IMR-90 (cell line): ENCODE data around the gene THY1. TPM values are rescaled to one million over a fixed set of nuclear protein-coding genes. Genes with fewer than 3 reads are reported as not detected.

Experiments
- ATAC-seq: fragments of 200-7000 bp; cut with Tn5 transposase; 2 replicates; pipeline ENCODE4 v1.9.1; 2020; ENCODE audit warnings: low read depth, mild to moderate bottlenecking, moderate library complexity
- BruUV-seq: library from RNA; stranded (reverse); fragments of 400-500 nt; replicated peaks from 2 replicates; lab custom pipeline; 2021; lab: Mats Ljungman, UMichigan
- CTCF ChIA-PET: fragments of 300-600 bp; formaldehyde crosslinking; extraction: SDS; loops from one replicate; lab custom pipeline; 2021; ENCODE audit warnings: antibody characterized with exemption; lab: Yijun Ruan, JAX
- POLR2A ChIA-PET: fragments of 300-600 bp; sonication (Branson Sonifier 250); formaldehyde crosslinking; loops from one replicate; lab custom pipeline; 2022; ENCODE audit warnings: antibody characterized with exemption; ENCODE audit not compliant: unreplicated experiment; lab: Charles Lee
- DNase-seq: peaks from one replicate; pipeline ENCODE4 v3.0.0; 2013
- H2AFZ ChIP-seq: replicated peaks from 2 replicates; pipeline ENCODE3; 2013; ENCODE audit warnings: low read length, mild to moderate bottlenecking; ENCODE audit not compliant: poor library complexity
- H2AK5ac ChIP-seq: 2 replicates; pipeline ENCODE4 v1.6.1; 2013; ENCODE audit warnings: low read depth, low read length, inconsistent platforms
- H2AK9ac ChIP-seq: replicated peaks from 2 replicates; pipeline ENCODE3; 2013; ENCODE audit warnings: mild to moderate bottlenecking, low read depth, low read length, moderate library complexity; ENCODE audit not compliant: poor library complexity
- H2BK120ac ChIP-seq: 2 replicates; pipeline ENCODE4 v1.6.1; 2013; ENCODE audit warnings: low read depth, low read length, inconsistent platforms
- H2BK15ac ChIP-seq: 3 replicates; pipeline ENCODE4 v1.6.1; 2013; ENCODE audit warnings: low read depth, low read length, inconsistent platforms
- H2BK20ac ChIP-seq: 2 replicates; pipeline ENCODE4 v1.6.1; 2013; ENCODE audit warnings: low read depth, mild to moderate bottlenecking, inconsistent platforms, low read length, moderate library complexity
- H2BK5ac ChIP-seq: 2 replicates; pipeline ENCODE4 v1.6.1; 2013; ENCODE audit warnings: mild to moderate bottlenecking, low read depth, low read length, inconsistent platforms; ENCODE audit not compliant: poor library complexity, severe bottlenecking
- H3K14ac ChIP-seq: replicated peaks from 2 replicates; pipeline ENCODE4 v1.6.1; 2013; ENCODE audit warnings: low read depth, low read length, inconsistent platforms
- H3K18ac ChIP-seq: 2 replicates; pipeline ENCODE4 v1.6.1; 2013; ENCODE audit warnings: low read depth, low read length, control low read depth
- H3K23ac ChIP-seq: 2 replicates; pipeline ENCODE4 v1.6.1; 2013; ENCODE audit warnings: low read depth, low read length, inconsistent platforms
- H3K27ac ChIP-seq: 2 replicates; pipeline ENCODE4 v1.5.1; 2013; ENCODE audit warnings: mild to moderate bottlenecking, control low read depth, low read length; ENCODE audit not compliant: insufficient read depth
- H3K27me3 ChIP-seq: 2 replicates; pipeline ENCODE4 v1.6.1; 2013; ENCODE audit warnings: low read length; ENCODE audit not compliant: control insufficient read depth, insufficient read depth
- H3K36me3 ChIP-seq: 2 replicates; pipeline ENCODE4 v1.6.1; 2013; ENCODE audit warnings: low read length, mixed read lengths; ENCODE audit not compliant: control insufficient read depth, insufficient read depth
- H3K4ac ChIP-seq: 2 replicates; pipeline ENCODE4 v1.6.1; 2013; ENCODE audit warnings: low read depth, low read length, inconsistent platforms
- H3K4me1 ChIP-seq: 2 replicates; pipeline ENCODE4 v1.6.1; 2013; ENCODE audit warnings: low read length, mixed read lengths; ENCODE audit not compliant: control insufficient read depth, insufficient read depth
- H3K4me2 ChIP-seq: 2 replicates; pipeline ENCODE4 v1.6.1; 2013; ENCODE audit warnings: low read depth, mild to moderate bottlenecking, control low read depth, low read length, moderate library complexity
- H3K4me3 ChIP-seq: 2 replicates; pipeline ENCODE4 v1.5.1; 2013; ENCODE audit warnings: low read depth, mild to moderate bottlenecking, control low read depth, low read length, moderate library complexity; ENCODE audit not compliant: insufficient read depth
- H3K56ac ChIP-seq: 2 replicates; pipeline ENCODE4 v1.6.1; 2013; ENCODE audit warnings: low read length, inconsistent platforms; ENCODE audit not compliant: insufficient read depth; ENCODE audit errors: extremely low read depth
- H3K79me1 ChIP-seq, 2 experiments: 2 replicates each; pipeline ENCODE4 v1.6.1; 2013; ENCODE audit warnings: low read length in 2 of 2, inconsistent platforms in 1 of 2, low read depth in 1 of 2
- H3K9ac ChIP-seq: 2 replicates; pipeline ENCODE4 v1.6.1; 2013; ENCODE audit warnings: low read depth, low read length, control low read depth
- H3K9me1 ChIP-seq: 2 replicates; pipeline ENCODE4 v1.6.1; 2013; ENCODE audit warnings: low read length, inconsistent platforms; ENCODE audit not compliant: insufficient read depth
- H3K9me3 ChIP-seq: 2 replicates; pipeline ENCODE4 v1.6.1; 2013; ENCODE audit warnings: low read length; ENCODE audit not compliant: control insufficient read depth, insufficient read depth
- H4K20me1 ChIP-seq: 2 replicates; pipeline ENCODE4 v1.6.1; 2013; ENCODE audit warnings: low read length, inconsistent platforms; ENCODE audit not compliant: insufficient read depth
- H4K5ac ChIP-seq: 2 replicates; pipeline ENCODE4 v1.6.1; 2013; ENCODE audit warnings: mild to moderate bottlenecking, low read depth, low read length, control low read depth
- H4K8ac ChIP-seq, 2 experiments: 2 replicates each; pipeline ENCODE4 v1.6.1; 2013; ENCODE audit warnings: low read depth in 2 of 2, low read length in 2 of 2, control low read depth in 1 of 2, inconsistent platforms in 1 of 2
- H4K91ac ChIP-seq: 2 replicates; pipeline ENCODE4 v1.6.1; 2013; ENCODE audit warnings: low read depth, low read length, inconsistent platforms; ENCODE audit not compliant: insufficient read depth
- BHLHE40 ChIP-seq: fragments of 150-350 bp; IDR thresholded peaks from 2 replicates; pipeline ENCODE4 v1.6.1; 2016; ENCODE audit warnings: mild to moderate bottlenecking, low read depth, low read length
- CEBPB ChIP-seq: IDR thresholded peaks from 2 replicates; pipeline ENCODE4 v1.6.1; 2012; ENCODE audit warnings: low read depth, low read length, improper control_type of control experiment
- CHD1 ChIP-seq: IDR thresholded peaks from 2 replicates; pipeline ENCODE4 v1.6.1; 2012; ENCODE audit warnings: low read depth, low read length, improper control_type of control experiment
- CTCF ChIP-seq: conservative IDR thresholded peaks from 2 replicates; pipeline ENCODE4 v1.5.1; 2012; ENCODE audit warnings: mild to moderate bottlenecking, low read depth, low read length, improper control_type of control experiment
- ELK1 ChIP-seq: fragments of 150-350 bp; IDR thresholded peaks from 2 replicates; pipeline ENCODE4 v1.6.1; 2016; ENCODE audit warnings: low read depth, mild to moderate bottlenecking, low read length, moderate library complexity, borderline replicate concordance
- FOS ChIP-seq: fragments of 150-350 bp; IDR thresholded peaks from 2 replicates; pipeline ENCODE4 v1.6.1; 2016; ENCODE audit warnings: low read depth, low read length
- MAFK ChIP-seq: IDR thresholded peaks from 2 replicates; pipeline ENCODE4 v1.6.1; 2012; ENCODE audit warnings: low read depth, low read length, improper control_type of control experiment
- MAZ ChIP-seq: IDR thresholded peaks from 2 replicates; pipeline ENCODE4 v1.6.1; 2012; ENCODE audit warnings: low read depth, mild to moderate bottlenecking, low read length, improper control_type of control experiment, moderate library complexity, borderline replicate concordance
- MXI1 ChIP-seq: IDR thresholded peaks from 2 replicates; pipeline ENCODE4 v1.6.1; 2012; ENCODE audit warnings: low read depth, mild to moderate bottlenecking, low read length, moderate library complexity, borderline replicate concordance
- NFE2L2 ChIP-seq: fragments of 150-350 bp; IDR thresholded peaks from 2 replicates; pipeline ENCODE4 v1.6.1; 2016; ENCODE audit warnings: low read depth, mild to moderate bottlenecking, low read length
- POLR2A ChIP-seq: IDR thresholded peaks from 2 replicates; pipeline ENCODE4 v1.6.1; 2012; ENCODE audit warnings: mild to moderate bottlenecking, low read depth, low read length
- RAD21 ChIP-seq: IDR thresholded peaks from 2 replicates; pipeline ENCODE4 v1.6.1; 2012; ENCODE audit warnings: low read length, improper control_type of control experiment
- RCOR1 ChIP-seq: IDR thresholded peaks from 2 replicates; pipeline ENCODE4 v1.6.1; 2012; ENCODE audit warnings: mild to moderate bottlenecking, low read length, improper control_type of control experiment; ENCODE audit not compliant: insufficient replicate concordance
- RFX5 ChIP-seq: IDR thresholded peaks from 2 replicates; pipeline ENCODE4 v1.8.0; 2012; ENCODE audit warnings: low read depth, mild to moderate bottlenecking, low read length, moderate library complexity
- SMC3 ChIP-seq: fragments of 150-350 bp; IDR thresholded peaks from 2 replicates; pipeline ENCODE4 v1.6.1; 2016; ENCODE audit warnings: low read depth, mild to moderate bottlenecking, antibody characterized with exemption, low read length, moderate library complexity
- USF2 ChIP-seq: fragments of 150-350 bp; IDR thresholded peaks from 2 replicates; pipeline ENCODE4 v1.6.1; 2017; ENCODE audit warnings: mild to moderate bottlenecking, antibody characterized with exemption, low read length, low read depth
- WGBS, 2 experiments: methylation state at CpG; one replicate each; pipeline versions ENCODE4 v1.1.5 to v1.1.7; 2013; ENCODE audit warnings: missing lambda C conversion rate in 2 of 2; ENCODE audit not compliant: insufficient read length in 1 of 2; ENCODE audit errors: extremely low coverage in 2 of 2; 5-methylcytosine and 5-hydroxymethylcytosine counted together
- dilution Hi-C: fragments of 300-500 bp; cut with HindIII; formaldehyde crosslinking; loops from one replicate; pipeline ENCODE4 v1.14.3; 2018; ENCODE audit warnings: low sequenced_read_pairs; ENCODE audit not compliant: unreplicated experiment
- in situ Hi-C: fragments of 300-500 bp; cut with MboI; formaldehyde crosslinking; loops from 3 replicates; pipeline ENCODE4 v1.14.3; 2019; ENCODE audit warnings: low sequenced_read_pairs, inconsistent platforms, mixed read lengths
- intact Hi-C: fragments of 100-400 bp; cut with micrococcal nuclease; formaldehyde crosslinking; loops from 2 replicates; pipeline ENCODE4 v1.10.0; 2022
- polyA plus RNA-seq, 3 experiments: library from polyadenylated mRNA; depleted of rRNA; stranded (reverse); fragments of >200 nt; gene quantifications; 2 replicates each; pipeline ENCODE4 v1.2.3, GENCODE V29; 2012; ENCODE audit warnings: low replicate concordance in 1 of 3
- total RNA-seq: library from RNA; depleted of rRNA; stranded (reverse); fragments of >200 nt; gene quantifications from 2 replicates; pipeline ENCODE4 v1.2.3, GENCODE V29; 2012

Gene THY1
- total and polyA plus RNA-seq, 2 of the 4 experiments (the other 2 are of a cell fraction): 703 to 2,603 TPM

GRCh38 chr11:119384332-119384731 is 38.6 kb downstream of the THY1 start:
- dilution Hi-C loops (no loop called here), in situ Hi-C loops (no loop called here), intact Hi-C loops (no loop called here)
- Histone ChIP-seq H3K27ac (no peak overlapping the region), H3K56ac (no peak overlapping the region), H3K4me2 (no peak overlapping the region), H2BK20ac (no peak overlapping the region), H3K36me3 (no peaks in the 10 kb centered on the region), H3K9me3 (no peaks in the 10 kb centered on the region), H2AK5ac (no peak overlapping the region), H4K8ac (no peak overlapping the region), H3K23ac (no peak overlapping the region), H3K79me1 (no peaks in the 10 kb centered on the region), H3K9ac (no peak overlapping the region), H3K4ac (no peak overlapping the region), H2AK9ac (no peak overlapping the region), H3K27me3 (peaks cover 30% of the 10 kb centered on the region), H4K91ac (no peak overlapping the region), H3K4me3 (no peak overlapping the region), H2AFZ (no peak overlapping the region), H3K18ac (no peak overlapping the region), H2BK15ac (no peak overlapping the region), H3K9me1 (no peaks in the 10 kb centered on the region; the same call in 1 of the 2 replicates), H2BK5ac (no peak overlapping the region), H2BK120ac (no peak overlapping the region), H3K14ac (no peak overlapping the region), H3K4me1 (0 out of 2 replicates have a peak, but pooled peaks cover 2% of the 10 kb centered on the region), H4K5ac (no peak overlapping the region), H4K20me1 (no peaks in the 10 kb centered on the region)
- no peak for ATAC-seq
- ChIA-PET CTCF (interaction anchor here (2.0 kb wide), 1 partner anchor 10 kb away, joined by 6 read pairs; no protein-coding TSS in a partner anchor), POLR2A (no interaction called here)
- WGBS, 2 experiments: 87% methylated on average over 2 of the region's 2 CpGs; no CpG with 5 or more reads in 1 of the 2 experiments
- no peak for DNase-seq
- TF ChIP-seq RFX5: no peak
- no peak for TF ChIP-seq CHD1
- no peak for TF ChIP-seq USF2
- TF ChIP-seq BHLHE40: no peak
- no peak for TF ChIP-seq SMC3
- TF ChIP-seq NFE2L2: no peak
- TF ChIP-seq ELK1: no peak
- no peak for TF ChIP-seq RCOR1
- TF ChIP-seq MXI1: no peak
- no peak for TF ChIP-seq POLR2A
- no peak for TF ChIP-seq CEBPB
- no peak for TF ChIP-seq RAD21
- no peak for TF ChIP-seq MAZ
- no peak for TF ChIP-seq FOS
- no peak for TF ChIP-seq CTCF
- no peak for TF ChIP-seq MAFK
- no TSS peak for BruUV-seq
